Glomerular visceral epithelial cell (primary cell): ENCODE measurements around the gene OSBPL7.
"Not testable (repeated sequence)": the region's sequence is repeated elsewhere in the genome, so short reads cannot be mapped to it uniquely, and the experiment has no call there.

Experiments
- DNase-seq: peaks from one replicate; pipeline ENCODE4 v3.0.0-alpha.2; 2016; ENCODE audit errors: extremely low spot score

The OSBPL7 gene

GRCh38 chr17:47806026-47806912 is 15.3 kb downstream of the OSBPL7 start:
- no peak for DNase-seq

- DNase-seq: no peak
Observed at GRCh38 chr17:47804461-47804860, 17.1 kb downstream of the OSBPL7 start.

DNA sequence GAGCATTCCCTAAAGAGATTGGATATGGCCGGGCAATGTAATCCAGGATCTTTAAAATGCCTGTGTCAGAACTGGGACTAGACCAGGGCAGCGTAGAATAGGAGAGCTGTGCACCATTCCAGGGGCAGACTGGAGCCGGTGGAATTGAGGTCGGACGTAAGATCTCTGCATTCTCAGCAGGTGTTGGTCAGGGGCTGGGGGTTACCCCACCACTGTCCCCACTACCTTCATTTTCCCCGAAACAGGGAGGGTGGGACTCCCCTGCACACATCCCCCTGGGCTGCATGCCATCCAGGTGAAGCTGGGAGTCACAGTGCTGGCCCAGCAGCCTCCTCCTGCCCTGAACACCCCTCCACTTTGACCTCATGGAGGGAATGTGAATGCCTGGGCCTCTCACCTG is 17.8 kb downstream of the OSBPL7 start:
- no peak for DNase-seq

DNA sequence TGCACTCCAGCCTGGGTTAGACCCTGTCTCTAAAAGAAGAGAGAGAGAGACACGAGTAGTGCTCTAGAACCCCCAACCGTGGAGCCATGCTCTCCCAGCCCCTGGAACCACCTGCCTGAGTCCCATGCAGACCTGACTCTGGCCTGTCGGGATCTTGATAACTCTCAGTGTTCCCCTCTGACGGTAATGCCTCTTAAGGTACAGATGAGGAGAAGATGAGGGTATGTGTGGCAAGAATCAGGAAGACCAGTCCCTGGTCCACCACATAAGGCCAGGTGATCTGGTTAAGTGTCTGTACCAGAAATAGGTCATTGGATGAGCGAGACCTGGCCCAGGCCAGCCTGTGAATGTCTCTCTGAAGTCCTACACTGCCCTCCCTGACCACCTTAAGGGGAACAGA is 18.4 kb downstream of the OSBPL7 start:
- DNase-seq: no peak

GRCh38 chr17:47802341-47803022 is 19.1 kb downstream of the OSBPL7 start:
- peak; percentile 55 for DNase-seq

GRCh38 chr17:47801906-47802305 is 19.7 kb downstream of the OSBPL7 start:
- no peak for DNase-seq

DNA sequence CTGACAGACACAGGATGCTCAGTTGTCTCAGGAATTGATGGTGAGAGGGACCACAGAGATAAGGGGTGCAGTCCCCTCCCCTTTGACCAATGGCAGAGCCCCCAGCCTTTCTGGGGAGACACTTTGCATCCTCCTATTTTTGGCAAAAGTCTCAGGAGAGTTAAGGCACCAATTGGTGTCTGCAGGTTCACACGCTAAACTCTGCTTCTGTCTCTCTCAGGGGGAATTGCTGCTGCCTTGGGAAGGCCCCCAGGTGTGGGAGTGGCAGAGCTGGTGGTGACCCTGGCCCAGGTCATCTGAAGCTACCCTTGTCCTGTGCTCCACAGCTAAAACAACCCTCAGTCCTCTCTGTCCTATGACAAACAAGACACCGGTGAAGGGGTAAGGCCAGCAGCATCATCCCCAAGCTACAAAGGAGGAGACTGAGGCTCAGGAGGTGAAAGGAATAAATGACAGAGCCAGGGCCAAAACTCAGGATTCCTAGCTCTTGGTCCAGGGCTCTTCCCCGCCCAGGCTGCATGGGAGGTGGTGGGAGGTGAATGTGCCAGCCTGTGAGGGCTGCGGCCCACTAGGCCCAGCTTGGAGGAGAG is 20.3 kb downstream of the OSBPL7 start:
- no peak for DNase-seq

DNA sequence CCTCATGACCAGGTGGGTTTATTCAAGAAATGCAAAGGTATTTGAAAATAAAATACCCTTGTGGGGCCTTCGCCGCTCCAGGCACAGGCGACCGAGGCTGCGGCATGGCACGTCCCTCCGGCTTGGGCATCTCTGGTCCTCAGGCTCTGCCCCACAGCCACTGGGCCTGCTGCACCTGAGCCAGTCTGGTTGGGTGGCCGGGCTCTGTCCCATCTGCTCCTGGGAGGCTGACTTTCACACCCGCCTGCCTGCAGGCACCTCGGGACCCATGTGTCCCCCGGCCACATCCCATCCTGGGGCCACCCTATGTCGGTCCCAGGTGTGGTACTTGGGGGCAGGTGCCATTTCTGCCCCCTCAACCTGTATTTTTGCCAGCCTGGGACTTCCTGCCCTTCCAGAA is 20.9 kb downstream of the OSBPL7 start:
- no peak for DNase-seq

DNA sequence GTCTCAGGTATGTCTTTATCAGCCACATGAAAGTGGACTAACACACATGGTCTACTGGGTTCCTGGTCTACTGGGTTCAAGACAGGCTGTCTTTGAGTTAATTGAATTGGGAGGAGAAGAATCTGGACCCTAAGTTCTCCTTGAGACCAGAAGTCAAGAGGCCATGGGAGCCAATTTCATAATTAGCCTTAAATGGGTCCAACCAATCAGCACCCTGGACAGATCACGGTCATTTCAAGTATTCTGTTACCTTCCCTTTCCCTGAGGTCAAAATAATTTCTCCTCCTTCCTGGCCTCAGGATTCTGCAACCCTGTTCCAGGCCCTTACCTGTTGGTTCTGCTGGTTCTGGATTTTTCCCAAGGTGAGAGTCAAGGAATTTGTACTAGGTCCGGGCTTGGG is 23.8 kb downstream of the OSBPL7 start:
- no peak for DNase-seq

DNA sequence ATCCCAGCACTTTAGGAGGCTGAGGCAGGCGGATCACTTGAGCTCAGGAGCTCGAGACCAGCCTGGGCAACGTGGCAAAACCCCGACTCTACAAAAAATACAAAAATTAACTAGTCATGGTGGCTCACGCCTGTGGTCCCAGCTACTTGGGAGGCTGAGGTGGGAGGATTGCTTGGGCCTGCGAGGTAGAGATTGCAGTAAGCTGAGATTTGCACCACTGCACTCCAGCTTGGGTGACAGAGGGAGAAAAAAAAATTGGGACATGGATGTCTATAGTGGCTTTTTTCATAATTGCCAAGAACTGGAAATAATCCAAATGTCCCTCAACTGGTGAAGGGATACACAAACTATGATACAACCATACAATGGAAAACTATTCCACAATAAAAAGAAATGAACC is 28.6 kb downstream of the OSBPL7 start:
- DNase-seq: no peak

- no peak for DNase-seq
Observed at GRCh38 chr17:47792457-47792856, 29.1 kb downstream of the OSBPL7 start.

DNA sequence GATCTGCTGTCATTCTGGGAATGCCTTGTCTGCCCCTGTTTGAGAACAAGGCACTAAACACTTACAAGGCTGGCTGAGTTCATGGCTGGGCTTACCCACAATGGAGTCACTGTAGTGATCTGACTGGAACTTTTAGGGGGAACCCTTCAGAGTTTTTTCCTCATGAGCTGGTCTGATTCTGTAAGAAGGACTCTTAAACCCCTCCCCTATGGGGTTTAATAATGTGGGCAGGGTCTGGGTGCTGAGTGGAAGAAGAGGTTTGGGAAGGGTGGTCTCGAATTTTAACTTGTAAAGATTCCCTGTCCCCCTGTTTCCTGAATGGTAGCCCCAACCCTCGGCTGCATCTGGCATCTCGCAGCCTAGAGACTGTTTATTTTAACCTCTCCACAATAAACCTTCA is 30.6 kb downstream of the OSBPL7 start:
- DNase-seq: no peak

DNA sequence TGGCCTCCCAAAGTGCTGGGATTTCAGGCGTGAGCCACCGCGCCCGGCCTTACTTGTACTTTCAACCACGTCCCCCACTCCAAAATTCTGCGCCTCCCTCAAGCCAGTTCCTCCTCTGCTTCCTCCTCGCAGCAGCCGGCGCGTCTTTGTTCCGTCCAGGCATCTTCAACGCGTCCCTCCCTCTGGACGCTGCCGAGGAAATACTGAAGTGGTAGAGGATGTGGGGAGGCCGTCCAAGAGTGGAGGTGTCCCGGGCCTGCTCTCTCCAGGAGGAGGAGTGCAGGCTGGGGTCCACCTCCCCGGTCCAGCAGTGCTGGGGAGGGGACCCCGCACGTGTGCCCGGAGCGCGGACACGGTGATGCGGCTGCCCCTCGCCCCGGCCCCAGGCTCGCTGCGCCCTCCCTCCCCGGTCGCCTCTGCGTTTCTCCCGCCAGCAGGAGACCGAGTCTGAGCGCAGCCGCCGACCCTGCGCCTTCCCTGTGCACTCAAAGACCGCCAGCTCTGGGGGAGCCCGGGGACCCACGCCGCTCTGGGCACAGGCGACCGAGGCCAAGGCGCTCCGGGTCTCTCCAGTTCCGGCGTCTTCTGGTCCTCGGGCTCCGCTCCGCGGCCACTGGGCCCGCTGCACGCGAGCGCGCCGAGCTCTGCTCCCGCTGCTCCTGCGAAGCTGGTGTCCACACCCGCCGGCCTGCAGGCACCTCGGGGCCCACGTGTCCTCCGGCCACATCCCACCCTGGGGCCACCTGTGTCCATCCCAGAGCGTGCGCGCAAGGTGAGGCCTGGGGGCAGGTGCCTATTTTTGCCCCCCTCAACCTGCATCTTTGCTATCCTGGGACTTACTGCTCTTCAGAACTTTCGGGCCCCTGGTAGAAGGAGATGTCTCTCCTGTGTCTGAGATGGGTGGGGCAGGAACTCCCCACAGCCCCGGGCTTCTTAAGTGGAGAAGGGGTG is 31.7 kb downstream of the OSBPL7 start:
- DNase-seq: peak; percentile 48

DNA sequence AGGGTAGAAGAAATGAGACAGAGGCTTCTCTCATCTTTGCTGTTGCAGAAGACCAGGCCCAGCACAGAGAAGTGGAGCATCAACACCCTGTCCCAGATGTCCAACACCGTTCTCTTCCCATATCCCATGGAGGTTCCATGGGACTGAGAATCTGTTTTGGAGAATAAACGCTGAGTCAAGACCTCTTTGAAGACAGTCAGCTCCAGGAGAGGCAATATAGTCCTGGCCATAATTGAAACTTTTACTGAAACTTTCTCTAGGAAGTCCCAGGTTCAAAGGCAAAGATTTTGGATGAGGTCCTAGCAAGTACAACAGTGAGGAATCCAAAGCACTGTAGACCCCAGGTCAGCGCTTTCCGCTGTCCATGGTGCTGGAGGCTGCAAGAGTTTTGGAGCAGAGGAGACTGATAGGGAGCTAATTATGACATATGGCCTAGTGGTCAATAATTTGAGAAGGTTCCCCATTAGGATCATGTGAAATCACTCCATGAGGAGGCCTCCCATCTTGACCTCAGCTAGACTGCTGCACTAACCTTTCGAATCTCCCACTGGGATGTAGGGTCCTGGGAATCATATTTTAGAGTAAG is 36.0 kb downstream of the OSBPL7 start:
- DNase-seq: peak; percentile 28

GRCh38 chr17:47781397-47781796 is 40.2 kb downstream of the OSBPL7 start:
- DNase-seq: no peak

DNA sequence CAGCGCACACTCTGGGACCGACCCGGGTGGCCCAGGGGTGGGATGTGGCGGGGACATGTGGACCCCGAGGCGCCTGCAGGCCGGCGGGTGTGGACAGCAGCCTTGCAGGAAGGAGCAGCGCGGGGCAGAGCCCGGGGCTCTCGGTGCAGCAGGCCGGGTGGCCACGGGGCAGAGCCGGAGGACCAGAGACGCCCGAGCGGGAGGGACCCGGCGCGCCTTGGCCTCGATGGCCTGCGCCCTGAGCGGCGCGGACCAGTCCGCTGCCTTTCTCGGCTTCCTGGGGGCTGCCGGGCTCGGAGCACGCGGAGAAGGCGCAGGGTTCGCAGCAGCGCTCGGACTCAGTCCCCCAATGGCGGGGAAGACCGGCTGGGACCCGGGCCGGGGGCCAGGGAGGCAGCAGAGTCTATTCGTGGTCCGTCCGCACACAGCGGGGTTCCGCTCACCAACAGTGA is 43.4 kb downstream of the OSBPL7 start:
- no peak for DNase-seq

GRCh38 chr17:47776330-47777197 is 45.0 kb downstream of the OSBPL7 start:
- peak; percentile 52 for DNase-seq

DNA sequence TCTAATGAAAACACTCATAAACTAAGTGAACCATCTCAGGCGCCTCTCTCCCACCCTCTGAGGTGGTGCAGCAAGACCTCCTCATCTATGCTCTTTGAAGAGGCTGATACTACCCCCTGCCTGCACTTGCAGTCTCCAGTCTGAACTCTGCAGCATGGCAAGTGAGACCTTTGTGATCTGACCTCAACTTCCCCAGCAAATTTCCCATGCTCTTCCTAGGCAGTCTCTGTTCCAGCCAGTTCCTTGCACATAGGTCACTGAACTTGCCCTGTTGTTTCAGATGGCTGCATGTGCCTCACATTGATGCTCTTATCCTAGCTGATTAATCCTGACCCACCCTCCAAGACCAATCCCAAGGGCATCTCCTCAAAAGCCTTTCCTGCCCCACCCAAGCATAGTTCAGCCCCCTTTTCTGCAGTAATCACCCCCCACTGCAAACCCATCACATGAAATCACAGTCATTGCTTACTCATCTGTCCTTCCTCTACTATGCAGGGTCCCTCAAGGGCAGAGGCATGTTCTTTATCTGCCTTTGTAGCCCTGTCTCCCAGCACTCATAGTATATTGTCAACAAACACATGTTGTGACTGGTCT is 46.5 kb downstream of the OSBPL7 start:
- no peak for DNase-seq

DNA sequence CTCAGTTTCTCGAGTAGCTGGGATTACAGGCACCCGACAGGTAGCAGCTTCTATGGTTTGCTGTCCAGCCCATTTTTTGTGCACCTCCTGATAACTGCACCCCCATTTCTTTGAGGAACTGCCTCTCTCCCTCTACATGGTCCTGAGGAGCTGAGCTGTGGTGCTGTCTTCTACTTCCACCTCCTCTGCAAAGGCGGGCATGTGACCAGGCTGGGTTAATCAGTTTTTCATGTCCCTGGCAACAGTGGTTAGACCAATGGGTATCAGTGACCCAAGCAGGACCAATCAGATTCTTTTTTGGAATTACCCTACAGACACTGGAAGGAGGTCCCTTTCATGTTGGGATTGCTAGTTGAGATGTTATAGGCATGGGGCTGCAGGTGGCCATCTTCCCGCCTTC is 47.3 kb downstream of the OSBPL7 start:
- no peak for DNase-seq

GRCh38 chr17:47773649-47774048 is 47.9 kb downstream of the OSBPL7 start:
- DNase-seq: not testable (repeated sequence)
